Neural progenitor cell (in vitro differentiated cells): ENCODE measurements around the gene BBS10. TPM values are rescaled to one million over a fixed set of nuclear protein-coding genes. Genes with fewer than 3 reads are reported as not detected.
A peak's percentile ranks its signal among the peaks of the same experiment; 100 is the strongest.
"Not testable (repeated sequence)": the region's sequence is repeated elsewhere in the genome, so short reads cannot be mapped to it uniquely, and the experiment has no call there.

ENCODE experiments used
- DNase-seq: peaks from one replicate; pipeline ENCODE4 v3.0.0-alpha.2; 2016; ENCODE audit warnings: low spot score
- H2AFZ ChIP-seq: fragments of 200-600 bp; sonication (generic); replicated peaks from 2 replicates; pipeline ENCODE4 v1.6.1; 2016; ENCODE audit warnings: antibody characterized with exemption
- H3F3A ChIP-seq: fragments of 200-600 bp; sonication (generic); 2 replicates; pipeline ENCODE4 v1.6.1; 2016; ENCODE audit warnings: antibody characterized with exemption, low read depth
- H3K27ac ChIP-seq: fragments of 200-600 bp; sonication (generic); 2 replicates; pipeline ENCODE4 v1.5.1; 2016; ENCODE audit warnings: mild to moderate bottlenecking
- H3K27me3 ChIP-seq: fragments of 200-600 bp; sonication (generic); 2 replicates; pipeline ENCODE4 v1.6.1; 2016; ENCODE audit warnings: mild to moderate bottlenecking, moderate library complexity
- H3K36me3 ChIP-seq: fragments of 200-600 bp; sonication (generic); 2 replicates; pipeline ENCODE4 v1.5.1; 2016
- H3K4me1 ChIP-seq: fragments of 200-600 bp; sonication (generic); 2 replicates; pipeline ENCODE4 v1.6.1; 2016; ENCODE audit warnings: mixed run types
- H3K4me2 ChIP-seq: fragments of 200-600 bp; sonication (generic); 2 replicates; pipeline ENCODE4 v1.6.1; 2016
- H3K4me3 ChIP-seq: fragments of 200-600 bp; sonication (generic); 2 replicates; pipeline ENCODE4 v1.5.1; 2016
- H3K79me2 ChIP-seq: fragments of 200-600 bp; sonication (generic); 2 replicates; pipeline ENCODE4 v1.6.1; 2016; ENCODE audit warnings: low read depth
- H3K9ac ChIP-seq: fragments of 200-600 bp; sonication (generic); 2 replicates; pipeline ENCODE4 v1.6.1; 2016
- H3K9me3 ChIP-seq: fragments of 200-600 bp; sonication (generic); 2 replicates; pipeline ENCODE4 v1.5.1; 2016; ENCODE audit warnings: low read depth
- H4K20me1 ChIP-seq: fragments of 200-600 bp; sonication (generic); 2 replicates; pipeline ENCODE4 v1.6.1; 2016; ENCODE audit warnings: low read depth
- H3K27ac Mint-ChIP-seq: 3 replicates; pipeline ENCODE4 v1.8.0; 2021; ENCODE audit warnings: mixed read lengths
- H3K27me3 Mint-ChIP-seq: 2 replicates; pipeline ENCODE4 v1.8.0; 2022; ENCODE audit warnings: low read depth, mild to moderate bottlenecking, inconsistent platforms, moderate library complexity, mixed read lengths; ENCODE audit not compliant: insufficient read depth
- H3K36me3 Mint-ChIP-seq: 3 replicates; pipeline ENCODE4 v1.8.0; 2021; ENCODE audit warnings: mixed read lengths
- H3K4me1 Mint-ChIP-seq: 3 replicates; pipeline ENCODE4 v1.8.0; 2021; ENCODE audit warnings: mixed read lengths
- H3K4me3 Mint-ChIP-seq: 3 replicates; pipeline ENCODE4 v1.8.0; 2021; ENCODE audit warnings: mild to moderate bottlenecking, moderate library complexity, mixed read lengths
- H3K9me3 Mint-ChIP-seq: 3 replicates; pipeline ENCODE4 v1.8.0; 2020; ENCODE audit warnings: mixed read lengths
- EZH2 ChIP-seq: fragments of 200-600 bp; sonication (generic); IDR thresholded peaks from 2 replicates; pipeline ENCODE4 v1.6.1; 2017; ENCODE audit warnings: antibody characterized with exemption, mild to moderate bottlenecking, moderate library complexity
- EZH2phosphoT487 ChIP-seq: fragments of 200-600 bp; sonication (generic); IDR thresholded peaks from 2 replicates; pipeline ENCODE4 v1.6.1; 2017; ENCODE audit warnings: antibody characterized with exemption
- total RNA-seq: library from RNA; depleted of rRNA; stranded (reverse); fragments of >200 nt; gene quantifications from 2 replicates; pipeline ENCODE4 v1.2.3, GENCODE V29; 2015; ENCODE audit warnings: low replicate concordance
- TF ChIP-seq, protein P1 (sequence below): fragments of 200-600 bp; sonication (generic); IDR thresholded peaks from 2 replicates; pipeline ENCODE4 v1.5.1; 2017; ENCODE audit warnings: antibody characterized with exemption, mild to moderate bottlenecking

BBS10 gene
- total RNA-seq, 1 donor from 2014 or later, result 32.7 TPM

DNA sequence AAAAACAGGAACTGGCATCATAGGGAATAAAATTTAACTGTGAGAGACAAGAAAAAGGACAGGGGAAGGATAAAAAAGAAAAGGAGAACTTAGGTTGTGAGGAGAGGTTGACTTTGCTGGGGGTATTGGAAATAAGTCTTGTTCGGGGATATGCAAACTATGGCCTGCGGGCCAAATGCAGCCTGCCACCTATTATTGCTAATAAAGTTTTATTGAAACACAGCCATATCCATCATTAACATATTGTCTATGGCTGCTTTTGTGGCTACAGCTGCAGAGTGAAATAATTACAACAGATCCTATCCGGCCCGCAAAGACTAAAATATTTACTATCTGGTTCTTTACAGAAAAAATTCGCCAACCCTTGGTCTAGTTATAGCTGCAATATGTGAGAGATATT, 18.6 kb downstream of the BBS10 start:
- TF ChIP-seq EZH2phosphoT487 (no peak), EZH2 (no peak)
- TF ChIP-seq, protein P1, sequence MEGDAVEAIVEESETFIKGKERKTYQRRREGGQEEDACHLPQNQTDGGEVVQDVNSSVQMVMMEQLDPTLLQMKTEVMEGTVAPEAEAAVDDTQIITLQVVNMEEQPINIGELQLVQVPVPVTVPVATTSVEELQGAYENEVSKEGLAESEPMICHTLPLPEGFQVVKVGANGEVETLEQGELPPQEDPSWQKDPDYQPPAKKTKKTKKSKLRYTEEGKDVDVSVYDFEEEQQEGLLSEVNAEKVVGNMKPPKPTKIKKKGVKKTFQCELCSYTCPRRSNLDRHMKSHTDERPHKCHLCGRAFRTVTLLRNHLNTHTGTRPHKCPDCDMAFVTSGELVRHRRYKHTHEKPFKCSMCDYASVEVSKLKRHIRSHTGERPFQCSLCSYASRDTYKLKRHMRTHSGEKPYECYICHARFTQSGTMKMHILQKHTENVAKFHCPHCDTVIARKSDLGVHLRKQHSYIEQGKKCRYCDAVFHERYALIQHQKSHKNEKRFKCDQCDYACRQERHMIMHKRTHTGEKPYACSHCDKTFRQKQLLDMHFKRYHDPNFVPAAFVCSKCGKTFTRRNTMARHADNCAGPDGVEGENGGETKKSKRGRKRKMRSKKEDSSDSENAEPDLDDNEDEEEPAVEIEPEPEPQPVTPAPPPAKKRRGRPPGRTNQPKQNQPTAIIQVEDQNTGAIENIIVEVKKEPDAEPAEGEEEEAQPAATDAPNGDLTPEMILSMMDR, result no peak
- H3K4me3 Mint-ChIP-seq, result no peak overlapping the region
- Histone ChIP-seq H3K4me3 (no peak overlapping the region), H3K9ac (no peak overlapping the region), H3F3A (no peaks in the 10 kb centered on the region), H3K4me1 (no peaks in the 10 kb centered on the region), H3K27ac (no peak overlapping the region), H2AFZ (no peak overlapping the region), H3K36me3 (no peaks in the 10 kb centered on the region), H3K79me2 (no peaks in the 10 kb centered on the region), H3K27me3 (no peaks in the 10 kb centered on the region), H3K4me2 (no peak overlapping the region), H3K9me3 (no peaks in the 10 kb centered on the region), H4K20me1 (no peaks in the 10 kb centered on the region)
- peaks cover 9% of the 10 kb centered on the region for H3K4me1 Mint-ChIP-seq
- peaks cover 4% of the 10 kb centered on the region for H3K36me3 Mint-ChIP-seq
- no peak for DNase-seq
- no peak overlapping the region for H3K27ac Mint-ChIP-seq
- peaks cover 10% of the 10 kb centered on the region for H3K27me3 Mint-ChIP-seq
- peaks cover 12% of the 10 kb centered on the region for H3K9me3 Mint-ChIP-seq

DNA sequence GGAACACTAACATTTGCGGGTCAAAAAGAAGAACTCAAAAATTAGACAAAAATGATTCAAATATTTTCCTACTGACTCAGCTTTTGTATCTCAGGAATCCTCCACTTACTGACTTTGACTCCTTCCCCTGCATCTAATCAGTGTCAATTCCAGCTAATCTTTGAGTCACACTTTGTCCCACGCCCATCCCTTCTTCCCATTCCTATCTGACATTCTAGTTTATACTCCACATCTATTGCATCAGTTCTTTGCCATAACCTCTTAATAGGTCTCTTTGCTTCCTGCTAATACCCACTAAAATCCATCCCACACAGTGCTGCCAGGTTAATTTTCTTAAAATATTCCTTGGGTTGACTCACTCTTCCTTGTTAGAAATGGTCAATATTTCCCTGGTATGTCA, 19.1 kb downstream of the BBS10 start:
- H3K9ac ChIP-seq, result no peak overlapping the region
- Mint-ChIP-seq H3K9me3 (peaks cover 12% of the 10 kb centered on the region), H3K4me1 (peaks cover 9% of the 10 kb centered on the region), H3K27ac (no peak overlapping the region), H3K4me3 (no peak overlapping the region), H3K27me3 (peaks cover 10% of the 10 kb centered on the region), H3K36me3 (peaks cover 4% of the 10 kb centered on the region)
- DNase-seq, result no peak
- no peak overlapping the region for H2AFZ ChIP-seq
- H3K27ac ChIP-seq, result no peak overlapping the region
- H3K9me3 ChIP-seq, result no peaks in the 10 kb centered on the region
- no peaks in the 10 kb centered on the region for H3K27me3 ChIP-seq
- TF ChIP-seq EZH2, result no peak
- no peak for TF ChIP-seq EZH2phosphoT487
- TF ChIP-seq, protein P1, result no peak
- H3K36me3 ChIP-seq, result no peaks in the 10 kb centered on the region
- H3K79me2 ChIP-seq, result no peaks in the 10 kb centered on the region
- no peak overlapping the region for H3K4me2 ChIP-seq
- no peaks in the 10 kb centered on the region for H3F3A ChIP-seq
- H4K20me1 ChIP-seq, result no peaks in the 10 kb centered on the region
- no peak overlapping the region for H3K4me3 ChIP-seq
- H3K4me1 ChIP-seq, result no peaks in the 10 kb centered on the region

DNA sequence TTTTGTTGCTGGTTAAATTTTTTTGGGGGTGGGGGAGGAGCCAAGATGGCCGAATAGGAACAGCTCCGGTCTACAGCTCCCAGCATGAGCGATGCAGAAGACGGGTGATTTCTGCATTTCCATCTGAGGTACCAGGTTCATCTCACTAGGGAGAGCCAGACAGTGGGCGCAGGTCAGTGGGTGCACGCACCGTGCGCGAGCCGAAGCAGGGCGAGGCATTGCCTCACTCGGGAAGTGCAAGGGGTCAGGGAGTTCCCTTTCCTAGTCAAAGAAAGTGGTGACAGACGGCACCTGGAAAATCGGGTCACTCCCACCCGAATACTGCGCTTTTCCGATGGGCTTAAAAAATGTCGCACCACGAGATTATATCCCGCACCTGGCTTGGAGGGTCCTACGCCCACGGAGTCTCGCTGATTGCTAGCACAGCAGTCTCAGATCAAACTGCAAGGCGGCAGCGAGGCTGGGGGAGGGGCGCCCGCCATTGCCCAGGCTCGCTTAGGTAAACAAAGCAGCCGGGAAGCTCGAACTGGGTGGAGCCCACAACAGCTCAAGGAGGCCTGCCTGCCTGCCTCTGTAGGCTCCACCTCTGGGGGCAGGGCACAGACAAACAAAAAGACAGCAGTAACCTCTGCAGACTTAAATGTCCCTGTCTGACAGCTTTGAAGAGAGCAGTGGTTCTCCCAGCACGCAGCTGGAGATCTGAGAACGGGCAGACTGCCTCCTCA, 28.5 kb downstream of the BBS10 start:
- not testable (repeated sequence) for DNase-seq, H3K36me3 Mint-ChIP-seq, H4K20me1 ChIP-seq, H3F3A ChIP-seq, H3K79me2 ChIP-seq, H3K4me1 Mint-ChIP-seq, H3K4me1 ChIP-seq, H3K9ac ChIP-seq, H3K9me3 ChIP-seq, H3K9me3 Mint-ChIP-seq, H3K27me3 ChIP-seq, H3K36me3 ChIP-seq, H3K27me3 Mint-ChIP-seq, H3K27ac ChIP-seq, H3K4me3 ChIP-seq
- Mint-ChIP-seq H3K27ac (peak overlapping the region; percentile 54), H3K4me3 (peak overlapping the region; percentile 64)
- H2AFZ ChIP-seq, result peak overlapping the region; percentile 57
- peak overlapping the region; percentile 49 for H3K4me2 ChIP-seq

DNA sequence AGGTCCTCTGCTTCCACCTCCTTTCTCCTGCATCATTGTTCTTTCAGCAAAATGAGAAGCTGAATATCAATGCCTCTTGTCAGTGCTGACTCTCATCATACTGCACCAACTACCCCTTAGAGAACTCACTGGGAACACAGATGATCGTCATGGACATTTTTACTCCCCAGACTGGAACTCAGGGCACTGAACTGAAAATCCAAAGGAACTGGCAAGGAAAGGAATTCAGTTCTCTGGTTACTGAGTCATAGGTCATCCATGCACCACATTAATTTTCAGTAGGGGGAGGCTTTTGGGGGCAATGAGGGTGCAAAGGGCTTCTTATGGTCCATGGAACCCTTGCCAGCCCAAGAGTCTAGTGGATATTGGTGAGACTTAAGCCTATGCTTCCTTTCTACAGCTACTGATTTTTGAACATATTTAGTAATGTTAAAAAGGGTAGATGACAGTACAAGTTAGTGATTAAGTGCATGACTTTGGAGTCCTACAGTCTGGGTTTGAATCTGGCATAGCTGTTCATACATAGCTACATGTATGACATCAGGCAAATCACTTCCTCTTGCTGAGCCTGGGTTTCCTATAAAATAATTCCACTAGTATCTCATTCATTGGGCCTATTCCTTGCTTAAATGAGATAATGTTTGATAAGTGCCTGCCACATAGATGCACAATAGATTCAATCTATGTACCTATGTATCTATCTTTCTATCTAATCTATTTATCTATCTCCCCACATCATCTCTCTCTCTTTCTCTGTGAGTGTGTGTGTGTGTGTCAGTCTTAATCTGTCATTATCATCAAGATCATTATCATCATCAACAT, 29.2 kb downstream of the BBS10 start:
- Mint-ChIP-seq H3K27me3 (peaks cover 3% of the 10 kb centered on the region), H3K4me3 (peak overlapping the region; percentile 64), H3K27ac (peak overlapping the region; percentile 54), H3K36me3 (no peaks in the 10 kb centered on the region), H3K9me3 (peaks cover 8% of the 10 kb centered on the region), H3K4me1 (peaks cover 5% of the 10 kb centered on the region)
- DNase-seq, result no peak
- H3K36me3 ChIP-seq, result no peaks in the 10 kb centered on the region
- H3K9me3 ChIP-seq, result no peaks in the 10 kb centered on the region
- H3K27me3 ChIP-seq, result no peaks in the 10 kb centered on the region
- TF ChIP-seq EZH2 (no peak), EZH2phosphoT487 (no peak)
- TF ChIP-seq, protein P1, result no peak
- no peaks in the 10 kb centered on the region for H3K4me1 ChIP-seq
- no peak overlapping the region for H2AFZ ChIP-seq
- H3K9ac ChIP-seq, result no peak overlapping the region
- peak overlapping the region; percentile 49 for H3K4me2 ChIP-seq
- no peaks in the 10 kb centered on the region for H4K20me1 ChIP-seq
- no peaks in the 10 kb centered on the region for H3F3A ChIP-seq
- H3K4me3 ChIP-seq, result no peak overlapping the region
- no peak overlapping the region for H3K27ac ChIP-seq
- no peaks in the 10 kb centered on the region for H3K79me2 ChIP-seq
